MG63 (cell line): ENCODE data around the gene HACD1. TPM values are rescaled to one million over a fixed set of nuclear protein-coding genes. Genes with fewer than 3 reads are reported as not detected.
"Not testable (repeated sequence)": the region's sequence is repeated elsewhere in the genome, so short reads cannot be mapped to it uniquely, and the experiment has no call there.

Experiments used
- DNase-seq: peaks from one replicate; pipeline ENCODE4 v3.0.0-alpha.2; 2020
- H3K27me3 ChIP-seq: fragments of 250-450 bp; sonication (Bioruptor Pico); 2 replicates; pipeline ENCODE4 v1.5.1; 2020; ENCODE audit warnings: mild to moderate bottlenecking, moderate library complexity
- H3K36me3 ChIP-seq: fragments of 250-450 bp; sonication (Bioruptor Pico); 2 replicates; pipeline ENCODE4 v1.5.1; 2020; ENCODE audit warnings: mild to moderate bottlenecking, moderate library complexity
- H3K4me3 ChIP-seq: fragments of 250-450 bp; sonication (Bioruptor Pico); 2 replicates; pipeline ENCODE4 v1.5.1; 2020; ENCODE audit warnings: mild to moderate bottlenecking, moderate library complexity
- H3K9me3 ChIP-seq: fragments of 250-450 bp; sonication (Bioruptor Pico); 2 replicates; pipeline ENCODE4 v1.5.1; 2020; ENCODE audit warnings: mild to moderate bottlenecking, moderate library complexity
- total RNA-seq: library from RNA; depleted of rRNA; stranded (reverse); fragments of >200 nt; shearing (Covaris generic); gene quantifications from 2 replicates; pipeline ENCODE4 v1.2.3, GENCODE V29; 2014; ENCODE audit warnings: low replicate concordance

Gene HACD1
- total RNA-seq, 1 experiment from 2014 or later, result 71.8 TPM

- Histone ChIP-seq H3K36me3 (peaks cover 9% of the 10 kb centered on the region), H3K27me3 (no peaks in the 10 kb centered on the region), H3K9me3 (no peaks in the 10 kb centered on the region), H3K4me3 (no peak overlapping the region)
- no peak for DNase-seq
Observed at GRCh38 chr10:17606547-17607040, 10.6 kb downstream of the HACD1 start.

- no peak for DNase-seq
- H3K4me3 ChIP-seq, result no peak overlapping the region
- H3K27me3 ChIP-seq, result no peaks in the 10 kb centered on the region
- no peaks in the 10 kb centered on the region for H3K9me3 ChIP-seq
- peaks cover 12% of the 10 kb centered on the region for H3K36me3 ChIP-seq
Observed at GRCh38 chr10:17605936-17606335, 11.2 kb downstream of the HACD1 start.

- Histone ChIP-seq H3K36me3 (peaks cover 21% of the 10 kb centered on the region), H3K27me3 (no peaks in the 10 kb centered on the region), H3K4me3 (no peak overlapping the region), H3K9me3 (no peaks in the 10 kb centered on the region)
- DNase-seq, result peak; percentile 12
Observed at GRCh38 chr10:17599089-17599488, 18.1 kb downstream of the HACD1 start.

GRCh38 chr10:17597386-17597785, 19.8 kb downstream of the HACD1 start:
- H3K9me3 ChIP-seq, result no peaks in the 10 kb centered on the region
- no peak for DNase-seq
- H3K27me3 ChIP-seq, result no peaks in the 10 kb centered on the region
- H3K36me3 ChIP-seq, result peaks cover 12% of the 10 kb centered on the region; the same call in 1 of the 2 replicates
- no peak overlapping the region for H3K4me3 ChIP-seq

GRCh38 chr10:17590969-17591645, 26.1 kb downstream of the HACD1 start:
- no peak overlapping the region for H3K4me3 ChIP-seq
- H3K9me3 ChIP-seq, result no peaks in the 10 kb centered on the region
- no peaks in the 10 kb centered on the region for H3K27me3 ChIP-seq
- H3K36me3 ChIP-seq, result peaks cover 7% of the 10 kb centered on the region; the same call in 1 of the 2 replicates
- no peak for DNase-seq

GRCh38 chr10:17589316-17589715, 27.9 kb downstream of the HACD1 start:
- not testable (repeated sequence) for H3K4me3 ChIP-seq, DNase-seq, H3K27me3 ChIP-seq, H3K9me3 ChIP-seq, H3K36me3 ChIP-seq

- H3K27me3 ChIP-seq, result no peaks in the 10 kb centered on the region
- H3K9me3 ChIP-seq, result no peaks in the 10 kb centered on the region
- no peak overlapping the region for H3K4me3 ChIP-seq
- H3K36me3 ChIP-seq, result no peaks in the 10 kb centered on the region
- DNase-seq, result no peak
Observed at GRCh38 chr10:17588420-17588819, 28.8 kb downstream of the HACD1 start.

- H3K27me3 ChIP-seq, H3K9me3 ChIP-seq, DNase-seq, H3K4me3 ChIP-seq, H3K36me3 ChIP-seq: not testable (repeated sequence)
Observed at GRCh38 chr10:17587321-17587720, 29.9 kb downstream of the HACD1 start.

GRCh38 chr10:17586821-17587234, 30.3 kb downstream of the HACD1 start:
- no peak overlapping the region for H3K4me3 ChIP-seq
- no peak for DNase-seq
- H3K36me3 ChIP-seq, result no peaks in the 10 kb centered on the region
- no peaks in the 10 kb centered on the region for H3K27me3 ChIP-seq
- no peaks in the 10 kb centered on the region for H3K9me3 ChIP-seq

GRCh38 chr10:17585016-17585415, 32.2 kb downstream of the HACD1 start:
- Histone ChIP-seq H3K27me3 (no peaks in the 10 kb centered on the region), H3K9me3 (no peaks in the 10 kb centered on the region), H3K4me3 (no peak overlapping the region), H3K36me3 (no peaks in the 10 kb centered on the region)
- DNase-seq, result no peak

GRCh38 chr10:17580885-17581284, 36.3 kb downstream of the HACD1 start:
- DNase-seq, result no peak
- Histone ChIP-seq H3K27me3 (no peaks in the 10 kb centered on the region), H3K4me3 (no peak overlapping the region), H3K36me3 (no peaks in the 10 kb centered on the region), H3K9me3 (no peaks in the 10 kb centered on the region)

- Histone ChIP-seq H3K36me3 (no peaks in the 10 kb centered on the region), H3K4me3 (no peak overlapping the region), H3K9me3 (no peaks in the 10 kb centered on the region), H3K27me3 (no peaks in the 10 kb centered on the region)
- DNase-seq, result no peak
Observed at GRCh38 chr10:17578603-17579002, 38.6 kb downstream of the HACD1 start.

- no peak for DNase-seq
- Histone ChIP-seq H3K27me3 (no peaks in the 10 kb centered on the region), H3K9me3 (no peaks in the 10 kb centered on the region), H3K4me3 (no peak overlapping the region), H3K36me3 (no peaks in the 10 kb centered on the region)
Observed at GRCh38 chr10:17576768-17577167, 40.4 kb downstream of the HACD1 start.

- H3K9me3 ChIP-seq, result no peaks in the 10 kb centered on the region
- no peak for DNase-seq
Observed at GRCh38 chr10:17564911-17565310, 52.3 kb downstream of the HACD1 start.

GRCh38 chr10:17563452-17563851, 53.7 kb downstream of the HACD1 start:
- Histone ChIP-seq H3K4me3 (no peak overlapping the region), H3K27me3 (no peaks in the 10 kb centered on the region), H3K36me3 (no peaks in the 10 kb centered on the region), H3K9me3 (no peaks in the 10 kb centered on the region)
- peak; percentile 7 for DNase-seq

More at GRCh38 chr10:17564911-17565310, 52.3 kb downstream of the HACD1 start:
- Histone ChIP-seq H3K4me3 (no peak overlapping the region), H3K27me3 (no peaks in the 10 kb centered on the region), H3K36me3 (no peaks in the 10 kb centered on the region)

GRCh38 chr10:17562614-17563013, 54.6 kb downstream of the HACD1 start:
- Histone ChIP-seq H3K9me3 (no peaks in the 10 kb centered on the region), H3K27me3 (no peaks in the 10 kb centered on the region), H3K4me3 (no peak overlapping the region), H3K36me3 (no peaks in the 10 kb centered on the region)
- DNase-seq, result peak; percentile 68

- H3K27me3 ChIP-seq, result no peaks in the 10 kb centered on the region
- no peaks in the 10 kb centered on the region for H3K9me3 ChIP-seq
- DNase-seq, result no peak
- H3K4me3 ChIP-seq, result no peak overlapping the region
- no peaks in the 10 kb centered on the region for H3K36me3 ChIP-seq
Observed at GRCh38 chr10:17561111-17561510, 56.1 kb downstream of the HACD1 start.

- H3K9me3 ChIP-seq, result no peaks in the 10 kb centered on the region
- DNase-seq, result no peak
- H3K4me3 ChIP-seq, result no peak overlapping the region
- no peaks in the 10 kb centered on the region for H3K36me3 ChIP-seq
- H3K27me3 ChIP-seq, result no peaks in the 10 kb centered on the region
Observed at GRCh38 chr10:17557459-17557858, 59.7 kb downstream of the HACD1 start.
